GM21717 (cell line): ENCODE measurements around the gene VWCE.
"Not testable (repeated sequence)": the region's sequence is repeated elsewhere in the genome, so short reads cannot be mapped to it uniquely, and the experiment has no call there.

ENCODE experiments used
- ATAC-seq: cut with Tn5 transposase; IDR thresholded peaks from one replicate; pipeline ENCODE4 v1.9.1; 2021; ENCODE audit warnings: mild to moderate bottlenecking, moderate library complexity; ENCODE audit not compliant: unreplicated experiment

The VWCE gene

GRCh38 chr11:61256710-61257482 lies 38.2 kb downstream of the VWCE start:
- ATAC-seq = no peak

DNA sequence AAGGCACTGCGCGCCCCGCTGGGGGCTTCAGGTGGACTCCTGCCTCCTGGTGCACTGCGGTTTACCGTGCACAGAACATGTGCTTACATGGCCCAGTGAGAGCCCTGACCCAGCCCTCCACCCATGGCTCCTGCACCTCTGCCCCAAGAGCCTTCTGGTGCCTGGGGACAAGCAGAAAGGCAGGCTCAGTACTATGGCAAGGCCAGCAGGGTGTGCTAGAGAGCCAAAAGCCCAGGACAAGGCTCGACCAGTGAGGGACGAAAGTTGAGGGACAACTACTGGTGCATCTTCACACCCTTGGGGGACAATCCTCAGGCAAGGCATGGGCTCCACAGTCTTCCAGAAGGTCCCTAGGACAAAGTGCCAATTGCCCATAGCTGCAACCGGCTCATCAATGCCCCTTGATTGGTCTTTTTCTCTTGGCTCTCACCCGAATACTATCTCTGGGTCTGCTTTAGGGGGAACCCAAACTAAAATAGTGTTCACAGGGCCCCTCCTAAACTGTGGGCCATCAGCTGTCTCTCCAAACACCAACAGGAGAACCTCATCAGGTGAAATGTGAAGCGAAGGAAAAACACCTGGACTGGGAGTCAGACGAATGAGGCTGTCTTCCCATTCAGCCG lies 40.6 kb downstream of the VWCE start:
- peak; percentile 72 for ATAC-seq

GRCh38 chr11:61252332-61252731 lies 42.8 kb downstream of the VWCE start:
- ATAC-seq = not testable (repeated sequence)

GRCh38 chr11:61250796-61251765 lies 44.0 kb downstream of the VWCE start:
- ATAC-seq = not testable (repeated sequence)

DNA sequence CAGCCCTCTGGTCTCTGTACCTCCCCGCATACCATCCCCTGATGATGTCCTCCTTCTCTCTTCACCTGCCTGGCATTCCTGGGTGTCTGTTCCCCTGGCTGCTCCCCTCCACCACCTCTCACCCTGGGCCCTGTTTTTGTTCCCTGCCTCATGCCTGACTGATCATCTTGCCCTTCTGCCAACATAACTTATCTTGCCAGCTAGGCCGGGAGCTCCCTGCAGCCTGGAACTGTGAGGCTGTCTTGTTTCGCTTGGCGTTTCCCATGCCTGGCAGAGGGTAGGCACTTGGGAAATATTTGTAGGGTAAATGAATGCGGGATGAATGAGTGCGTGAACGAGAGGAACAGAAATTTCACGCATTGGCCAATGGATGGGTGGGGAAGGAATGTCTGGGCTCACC lies 45.9 kb downstream of the VWCE start:
- ATAC-seq = not testable (repeated sequence)

DNA sequence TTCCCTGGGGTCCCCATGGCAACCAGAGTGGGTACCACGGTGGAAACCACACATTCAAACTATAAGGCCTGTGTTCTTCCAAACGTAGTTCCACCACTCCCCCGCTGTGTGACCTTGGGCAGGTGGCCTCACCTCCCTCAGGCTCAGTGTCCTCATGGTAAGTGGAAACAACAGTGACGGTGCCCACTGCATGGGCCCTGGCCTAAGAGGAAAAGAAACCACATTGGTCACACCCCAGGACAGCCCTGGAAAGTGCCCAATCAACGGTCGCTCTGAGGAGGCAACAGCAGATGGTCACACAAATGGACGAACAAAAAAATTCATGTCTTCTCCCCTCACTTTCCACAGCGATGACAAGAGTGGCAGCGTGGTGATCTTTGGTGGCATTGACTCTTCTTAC lies 47.0 kb downstream of the VWCE start:
- ATAC-seq = not testable (repeated sequence)

GRCh38 chr11:61245284-61245964 lies 49.7 kb downstream of the VWCE start:
- not testable (repeated sequence) for ATAC-seq

DNA sequence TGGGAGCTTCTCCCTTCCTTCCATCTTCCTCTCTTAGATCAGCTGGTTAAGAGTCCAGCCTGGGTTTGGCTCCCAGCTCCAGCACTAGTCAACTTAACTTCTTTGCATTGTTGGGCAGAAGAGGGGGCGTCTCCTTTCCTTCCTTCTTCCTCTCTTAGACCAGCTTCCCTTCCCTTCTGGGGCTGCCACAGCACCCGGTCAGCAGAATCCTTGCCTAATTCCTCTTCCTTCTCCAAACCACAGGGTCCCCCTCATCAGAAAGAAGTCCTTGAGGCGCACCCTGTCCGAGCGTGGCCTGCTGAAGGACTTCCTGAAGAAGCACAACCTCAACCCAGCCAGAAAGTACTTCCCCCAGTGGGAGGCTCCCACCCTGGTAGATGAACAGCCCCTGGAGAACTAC lies 53.6 kb downstream of the VWCE start:
- not testable (repeated sequence) for ATAC-seq

DNA sequence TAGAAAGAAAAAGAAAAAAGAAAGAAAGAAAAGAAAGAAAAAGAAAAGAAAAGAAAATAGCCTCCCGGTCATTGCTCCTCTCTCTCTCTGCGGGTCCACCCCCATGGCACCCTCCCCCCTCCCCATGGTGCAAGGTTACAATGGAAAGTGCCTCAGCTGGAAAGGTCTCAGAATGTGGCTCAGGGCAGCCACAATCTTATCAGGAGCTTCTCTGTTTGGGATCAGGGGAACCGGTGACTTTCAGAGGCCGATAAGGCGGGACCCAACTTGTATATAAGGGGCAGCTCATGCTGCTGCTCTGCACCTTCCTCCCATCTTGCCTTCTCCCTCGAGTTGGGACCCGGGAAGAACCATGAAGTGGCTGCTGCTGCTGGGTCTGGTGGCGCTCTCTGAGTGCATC lies 54.2 kb downstream of the VWCE start, which contains the start of gene PGA5:
Gene PGA5 (plus strand): TSS at position 301 of the 400 bp plus-strand sequence. CDS start 52 bp downstream, at position 353.
- ATAC-seq = not testable (repeated sequence)

DNA sequence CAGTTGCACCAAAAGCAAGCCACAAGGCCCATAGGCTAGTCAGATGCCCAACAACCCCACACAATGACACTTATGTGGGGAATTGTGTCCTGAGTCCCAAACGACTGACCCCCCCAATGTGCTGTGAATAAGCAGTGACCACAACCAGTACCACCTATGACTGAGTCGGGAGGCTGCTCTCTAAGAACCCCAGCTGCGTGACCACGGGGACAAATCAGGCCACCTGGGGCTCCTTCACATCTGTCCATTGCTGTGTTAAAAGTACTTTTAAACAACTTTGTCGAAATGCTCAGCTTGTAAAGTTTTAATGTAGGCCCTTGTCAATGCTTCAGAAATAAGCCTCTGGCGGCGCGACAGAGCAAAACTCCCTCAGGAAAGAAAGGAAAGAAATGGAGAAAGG lies 54.8 kb downstream of the VWCE start:
- ATAC-seq = not testable (repeated sequence)

- not testable (repeated sequence) for ATAC-seq
These were observed 58.0 kb downstream of the VWCE start for GRCh38 chr11:61237130-61237529.

GRCh38 chr11:61232548-61233145 lies 62.5 kb downstream of the VWCE start:
- ATAC-seq = not testable (repeated sequence)

DNA sequence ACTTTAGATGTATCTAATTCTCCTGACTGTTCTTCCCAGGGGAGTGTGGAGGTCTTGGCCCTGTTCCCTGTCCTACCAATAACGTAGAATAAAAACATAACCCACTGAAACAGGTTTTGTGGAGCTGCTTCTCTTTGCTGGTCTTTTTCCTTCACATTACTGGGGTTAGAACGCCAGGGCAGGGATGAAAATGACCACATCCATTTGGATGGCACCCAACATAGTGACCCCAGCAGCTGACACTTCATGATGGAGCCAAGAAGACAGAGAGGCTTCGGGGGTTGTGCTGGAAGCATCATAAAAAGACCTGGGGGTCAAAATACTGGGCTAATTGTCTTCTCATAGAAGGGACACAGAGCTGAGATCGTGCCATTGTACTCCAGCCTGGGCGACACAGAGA lies 63.5 kb downstream of the VWCE start:
- not testable (repeated sequence) for ATAC-seq

GRCh38 chr11:61231033-61231432 lies 64.1 kb downstream of the VWCE start:
- not testable (repeated sequence) for ATAC-seq

DNA sequence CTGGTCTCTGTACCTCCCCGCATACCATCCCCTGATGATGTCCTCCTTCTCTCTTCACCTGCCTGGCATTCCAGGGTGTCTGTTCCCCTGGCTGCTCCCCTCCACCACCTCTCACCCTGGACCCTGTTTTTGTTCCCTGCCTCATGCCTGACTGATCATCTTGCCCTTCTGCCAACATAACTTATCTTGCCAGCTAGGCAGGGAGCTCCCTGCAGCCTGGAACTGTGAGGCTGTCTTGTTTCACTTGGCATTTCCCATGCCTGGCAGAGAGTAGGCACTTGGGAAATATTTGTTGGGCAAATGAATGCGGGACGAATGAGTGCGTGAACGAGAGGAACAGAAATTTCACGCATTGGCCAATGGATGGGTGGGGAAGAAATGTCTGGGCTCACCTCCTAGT lies 65.7 kb downstream of the VWCE start:
- not testable (repeated sequence) for ATAC-seq

DNA sequence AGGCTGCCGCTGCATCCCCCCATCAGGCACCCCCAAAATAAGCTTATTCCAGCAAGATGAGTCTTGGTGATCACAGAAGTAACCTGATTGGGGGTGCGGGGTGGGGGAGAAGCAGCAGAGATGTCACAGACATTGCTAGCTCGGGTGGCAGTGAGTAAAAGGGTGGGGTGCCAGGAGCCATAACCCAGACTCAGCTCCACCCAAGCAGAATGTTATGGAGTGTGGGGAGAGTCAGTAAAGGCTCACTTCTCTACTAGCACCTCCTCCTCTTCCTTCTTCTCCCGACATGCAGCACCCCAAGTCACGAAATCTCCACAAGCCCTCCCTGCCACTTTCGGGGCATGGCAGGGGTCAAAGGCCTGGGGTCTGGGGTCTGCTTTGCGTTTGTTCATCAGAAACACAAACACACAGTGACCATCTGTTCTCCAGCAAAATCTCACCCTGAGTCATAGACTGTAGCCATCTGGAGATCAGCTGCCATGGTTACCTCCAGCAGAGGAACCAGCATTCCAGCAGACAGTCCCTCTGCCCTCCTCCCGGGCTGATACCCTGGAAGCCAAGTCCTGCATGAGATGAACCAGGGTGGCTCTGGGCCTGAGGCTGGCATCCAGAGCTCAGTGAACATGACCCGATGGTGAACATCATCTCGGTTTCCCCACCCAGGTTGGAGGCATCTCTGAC lies 68.5 kb downstream of the VWCE start:
- ATAC-seq = not testable (repeated sequence)

DNA sequence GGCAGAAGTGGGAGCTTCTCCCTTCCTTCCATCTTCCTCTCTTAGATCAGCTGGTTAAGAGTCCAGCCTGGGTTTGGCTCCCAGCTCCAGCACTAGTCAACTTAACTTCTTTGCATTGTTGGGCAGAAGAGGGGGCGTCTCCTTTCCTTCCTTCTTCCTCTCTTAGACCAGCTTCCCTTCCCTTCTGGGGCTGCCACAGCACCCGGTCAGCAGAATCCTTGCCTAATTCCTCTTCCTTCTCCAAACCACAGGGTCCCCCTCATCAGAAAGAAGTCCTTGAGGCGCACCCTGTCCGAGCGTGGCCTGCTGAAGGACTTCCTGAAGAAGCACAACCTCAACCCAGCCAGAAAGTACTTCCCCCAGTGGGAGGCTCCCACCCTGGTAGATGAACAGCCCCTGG lies 72.4 kb downstream of the VWCE start:
- ATAC-seq = not testable (repeated sequence)

DNA sequence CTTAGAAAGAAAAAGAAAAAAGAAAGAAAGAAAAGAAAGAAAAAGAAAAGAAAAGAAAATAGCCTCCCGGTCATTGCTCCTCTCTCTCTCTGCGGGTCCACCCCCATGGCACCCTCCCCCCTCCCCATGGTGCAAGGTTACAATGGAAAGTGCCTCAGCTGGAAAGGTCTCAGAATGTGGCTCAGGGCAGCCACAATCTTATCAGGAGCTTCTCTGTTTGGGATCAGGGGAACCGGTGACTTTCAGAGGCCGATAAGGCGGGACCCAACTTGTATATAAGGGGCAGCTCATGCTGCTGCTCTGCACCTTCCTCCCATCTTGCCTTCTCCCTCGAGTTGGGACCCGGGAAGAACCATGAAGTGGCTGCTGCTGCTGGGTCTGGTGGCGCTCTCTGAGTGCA lies 73.1 kb downstream of the VWCE start, which contains the start of gene PGA4:
Gene PGA4 (plus strand): TSS at position 301 of the 400 bp plus-strand sequence. CDS start 54 bp downstream, at position 355.
- not testable (repeated sequence) for ATAC-seq

DNA sequence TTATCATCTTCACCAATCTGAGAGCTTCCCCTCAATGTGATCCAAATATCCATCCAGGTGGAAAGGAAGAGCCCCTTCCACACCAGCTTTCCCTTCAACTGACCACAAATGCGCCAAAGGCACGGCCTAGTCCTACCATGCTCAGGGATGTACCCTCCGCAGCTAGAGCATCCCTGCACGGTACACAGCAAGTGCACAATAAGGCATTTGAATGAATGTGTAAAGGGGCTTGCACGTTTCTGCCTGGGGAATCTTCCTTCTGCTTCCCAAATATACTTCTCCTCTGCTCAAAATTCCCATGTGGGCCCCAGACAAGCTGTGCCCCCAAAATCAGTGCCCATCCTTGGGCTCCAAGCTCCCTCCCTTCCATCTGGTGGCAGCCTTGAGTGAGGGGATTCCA lies 76.1 kb downstream of the VWCE start:
- not testable (repeated sequence) for ATAC-seq
